Measurements from ENCODE around the gene KRTAP5-11.

Gene KRTAP5-11

GRCh38 chr11:71566081-71566620 lies 16.5 kb downstream of the KRTAP5-11 start:
- no peak for TF ChIP-seq CTCF (conservative IDR thresholded peaks at IDR 0.05; ENCODE audit: low read length)
- no peak overlapping the region for H3K4me3 ChIP-seq (ENCODE audit: low read length)
- DNase-seq (ENCODE audit: low read depth), result no peak

GRCh38 chr11:71565263-71565662 lies 17.4 kb downstream of the KRTAP5-11 start, which contains the start of gene KRTAP5-10:
KRTAP5-10 (plus strand) TSS chr11:71565563; CDS start chr11:71565588, 25 bp downstream.
- no peak for TF ChIP-seq CTCF (conservative IDR thresholded peaks at IDR 0.05; ENCODE audit: low read length)
- H3K4me3 ChIP-seq (ENCODE audit: low read length), result no peak within 1 kb of the TSS
- DNase-seq (ENCODE audit: low read depth), result no peak

- DNase-seq (ENCODE audit: low read depth), result no peak
- H3K4me3 ChIP-seq (ENCODE audit: low read length), result no peak overlapping the region
- TF ChIP-seq CTCF (conservative IDR thresholded peaks at IDR 0.05; ENCODE audit: low read length), result no peak
Measured at GRCh38 chr11:71564430-71564829, 18.2 kb downstream of the KRTAP5-11 start.

- peak; percentile 50 for DNase-seq (ENCODE audit: low read depth)
- peak; percentile 46 for TF ChIP-seq CTCF (conservative IDR thresholded peaks at IDR 0.05; ENCODE audit: low read length)
- H3K4me3 ChIP-seq (ENCODE audit: low read length), result no peak overlapping the region
Measured at GRCh38 chr11:71563406-71563805, 19.3 kb downstream of the KRTAP5-11 start.

- no peak for TF ChIP-seq CTCF (conservative IDR thresholded peaks at IDR 0.05; ENCODE audit: low read length)
- no peak overlapping the region for H3K4me3 ChIP-seq (ENCODE audit: low read length)
- DNase-seq (ENCODE audit: low read depth), result no peak
Measured at GRCh38 chr11:71562120-71562519, 20.6 kb downstream of the KRTAP5-11 start.

GRCh38 chr11:71558996-71559395 lies 23.7 kb downstream of the KRTAP5-11 start:
- no peak for TF ChIP-seq CTCF (conservative IDR thresholded peaks at IDR 0.05; ENCODE audit: low read length)

GRCh38 chr11:71557257-71557656 lies 25.4 kb downstream of the KRTAP5-11 start:
- TF ChIP-seq CTCF (conservative IDR thresholded peaks at IDR 0.05; ENCODE audit: low read length), result no peak
- no peak for DNase-seq (ENCODE audit: low read depth)
- no peak overlapping the region for H3K4me3 ChIP-seq (ENCODE audit: low read length)

More at GRCh38 chr11:71558996-71559395, 23.7 kb downstream of the KRTAP5-11 start:
- DNase-seq (ENCODE audit: low read depth), result no peak
- H3K4me3 ChIP-seq (ENCODE audit: low read length), result no peak overlapping the region

Measured in AG10803 (cell line).